GM19397 (cell line): ENCODE measurements around the gene RALGPS1.

Experiments used
- ATAC-seq: cut with Tn5 transposase; IDR thresholded peaks from one replicate; pipeline ENCODE4 v1.9.1; 2021; ENCODE audit warnings: mild to moderate bottlenecking, moderate library complexity; ENCODE audit not compliant: unreplicated experiment

Gene RALGPS1

GRCh38 chr9:127211983-127212382 lies 297.4 kb downstream of the RALGPS1 start:
- no peak for ATAC-seq

- ATAC-seq: no peak
These were observed 297.9 kb downstream of the RALGPS1 start for GRCh38 chr9:127212453-127212852.

DNA sequence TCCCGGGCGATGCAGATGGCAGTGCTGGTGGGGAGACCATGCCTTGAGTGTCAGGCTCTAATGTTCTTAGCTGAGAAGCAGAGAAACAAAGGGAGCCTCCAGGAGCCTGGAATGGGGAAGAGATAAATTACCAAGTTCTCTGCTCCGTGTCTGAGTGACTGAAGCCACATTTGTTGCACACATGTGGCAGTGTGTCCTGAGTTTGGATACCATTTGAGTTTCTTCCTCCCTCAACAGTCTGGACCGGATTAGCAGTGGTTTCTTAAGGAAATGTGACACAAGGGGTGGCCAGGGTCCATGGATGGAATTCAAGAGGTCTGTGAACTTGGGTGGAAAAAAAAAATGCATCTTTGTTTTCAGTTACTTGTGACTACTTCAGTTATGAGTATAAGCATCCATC lies 299.3 kb downstream of the RALGPS1 start:
- no peak for ATAC-seq

GRCh38 chr9:127214421-127215267 lies 300.1 kb downstream of the RALGPS1 start:
- no peak for ATAC-seq

- ATAC-seq: no peak
These were observed 301.0 kb downstream of the RALGPS1 start for GRCh38 chr9:127215268-127216209.

DNA sequence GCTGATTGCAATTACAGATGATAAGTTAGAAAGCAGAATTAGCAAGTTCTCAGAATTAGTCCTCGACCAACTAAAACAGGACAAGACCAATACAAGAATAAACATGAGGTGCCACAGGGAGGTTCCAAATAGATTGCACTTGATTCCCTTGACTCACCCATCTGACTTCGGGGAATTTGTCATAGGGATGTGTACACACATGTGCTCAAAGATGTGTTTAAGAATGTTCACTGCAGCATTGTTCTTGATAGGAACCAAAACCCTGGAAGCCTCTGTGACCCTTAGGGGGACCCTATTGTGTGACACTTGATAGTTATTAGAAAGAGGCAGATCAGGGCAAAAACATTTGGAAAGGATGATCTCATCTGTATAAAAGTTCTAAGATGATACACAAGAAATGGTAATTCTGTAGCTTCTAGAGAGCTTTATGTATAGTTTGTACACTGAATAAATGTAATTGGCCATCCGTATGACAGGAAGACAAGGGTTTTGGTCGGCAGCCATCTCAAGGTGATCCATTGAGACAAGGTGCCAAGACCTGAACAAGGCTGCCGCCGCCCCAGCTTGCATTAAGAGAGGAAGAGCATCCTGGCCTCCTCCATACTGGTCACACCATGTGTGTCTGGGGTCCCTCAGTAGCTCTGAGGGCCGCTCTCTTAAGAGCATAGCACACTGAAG lies 301.8 kb downstream of the RALGPS1 start:
- ATAC-seq: no peak

DNA sequence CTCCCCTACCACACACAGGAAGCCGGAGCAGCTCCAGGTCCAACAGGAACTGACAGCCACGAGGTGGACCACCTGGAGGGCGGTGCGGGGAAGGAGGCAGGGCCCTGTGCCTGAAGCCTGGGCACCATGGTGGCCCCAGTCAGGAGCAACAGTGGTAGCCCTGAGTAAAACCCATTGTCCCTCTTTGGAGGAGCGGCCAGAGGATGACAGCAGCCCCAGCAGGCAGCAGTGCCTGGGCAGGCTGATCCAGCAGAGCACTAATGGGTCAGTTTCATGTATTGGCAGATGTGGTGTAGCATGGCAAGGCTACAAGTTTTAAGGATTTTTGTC lies 302.3 kb downstream of the RALGPS1 start:
- ATAC-seq: no peak

GRCh38 chr9:127218818-127219217 lies 304.2 kb downstream of the RALGPS1 start:
- no peak for ATAC-seq

- no peak for ATAC-seq
These were observed 304.9 kb downstream of the RALGPS1 start for GRCh38 chr9:127219520-127219919.

DNA sequence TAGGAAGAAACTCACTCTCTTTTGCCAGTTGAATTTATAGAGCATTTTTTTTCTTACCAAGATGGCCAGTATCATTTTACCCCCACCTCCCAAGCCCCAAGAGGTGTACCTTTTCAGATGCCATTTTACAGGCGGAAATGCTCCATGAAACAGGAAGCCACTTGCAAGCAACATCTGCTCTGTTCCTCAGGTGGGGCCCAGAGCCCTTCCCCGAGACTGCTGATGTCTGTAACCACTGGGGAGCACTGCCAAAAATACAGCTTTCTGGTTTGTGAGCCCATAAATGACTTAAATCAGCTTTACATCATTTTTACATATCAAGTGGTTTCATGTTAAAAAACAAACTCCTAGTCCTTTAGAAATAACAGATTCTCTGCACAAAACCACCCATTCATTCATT lies 307.1 kb downstream of the RALGPS1 start:
- ATAC-seq: no peak

DNA sequence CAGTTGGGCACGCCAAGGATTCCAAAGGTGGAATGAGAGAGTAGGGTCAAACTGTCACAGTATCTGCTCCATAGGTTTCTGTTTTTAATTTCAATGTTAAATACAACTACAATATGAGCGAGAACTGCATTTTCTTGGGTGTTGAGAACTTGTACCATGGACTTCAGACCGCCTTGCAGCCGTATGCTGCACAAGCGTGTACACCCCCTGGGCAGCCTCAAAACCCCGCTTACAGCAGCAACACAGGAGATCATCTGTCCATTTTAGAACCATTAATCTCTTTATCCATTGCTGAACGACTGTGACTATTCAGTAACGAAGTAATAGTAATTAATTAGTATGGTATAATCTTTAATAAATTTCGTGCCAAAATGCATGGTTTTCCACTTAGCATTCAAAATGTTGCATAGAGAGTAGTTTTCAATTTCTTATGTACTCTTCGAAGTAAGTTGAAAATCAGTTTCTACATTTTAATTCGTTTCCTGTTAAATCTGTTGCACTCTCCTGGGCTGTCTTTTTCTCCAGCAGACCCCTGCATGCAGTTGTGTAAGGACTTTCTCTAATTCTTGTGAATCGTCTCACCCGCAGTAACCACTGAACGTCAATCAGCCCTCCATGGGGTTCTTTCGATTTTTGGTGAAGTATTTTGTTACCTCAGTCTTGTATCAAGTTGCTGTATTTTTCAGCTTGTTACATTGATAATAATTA lies 308.0 kb downstream of the RALGPS1 start:
- no peak for ATAC-seq

DNA sequence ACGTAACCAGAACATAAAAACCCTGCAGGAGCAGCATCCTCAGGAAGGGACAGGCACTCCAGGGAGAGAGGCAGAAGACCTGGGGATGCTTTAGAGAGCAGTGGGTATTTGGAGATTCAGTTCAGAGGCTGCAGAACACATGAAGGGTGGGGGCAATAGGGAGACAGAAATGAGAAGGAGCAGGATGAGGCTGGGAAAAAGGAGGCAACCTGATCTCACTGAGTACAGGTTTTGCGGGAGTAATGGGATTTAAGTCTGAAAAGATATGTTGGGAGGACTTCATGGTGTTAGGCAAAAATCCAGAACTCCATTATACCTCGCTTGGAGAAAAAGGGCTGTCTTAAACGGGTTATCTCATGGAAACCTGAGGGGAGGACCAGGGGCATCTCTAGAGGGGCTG lies 308.7 kb downstream of the RALGPS1 start:
- no peak for ATAC-seq

DNA sequence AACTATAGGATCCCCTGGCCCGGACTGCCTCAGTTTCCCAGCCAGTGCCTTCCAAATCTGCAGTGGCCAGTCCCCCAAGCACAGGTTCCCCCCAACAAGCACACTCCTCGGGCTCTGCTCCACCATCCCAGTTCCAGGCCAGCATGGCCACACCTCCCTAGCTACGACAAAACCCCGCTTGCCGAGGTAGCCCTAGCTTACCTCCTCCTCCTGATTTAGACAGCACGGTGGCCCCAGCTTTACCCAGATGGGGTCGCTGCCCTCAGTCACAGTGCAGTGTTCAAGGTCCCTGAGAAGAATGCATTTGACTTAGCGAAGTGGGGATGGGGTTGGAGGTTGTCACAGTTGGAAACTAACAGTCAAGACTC lies 309.2 kb downstream of the RALGPS1 start:
- no peak for ATAC-seq

GRCh38 chr9:127224178-127224882 lies 309.7 kb downstream of the RALGPS1 start:
- ATAC-seq: peak; percentile 42

DNA sequence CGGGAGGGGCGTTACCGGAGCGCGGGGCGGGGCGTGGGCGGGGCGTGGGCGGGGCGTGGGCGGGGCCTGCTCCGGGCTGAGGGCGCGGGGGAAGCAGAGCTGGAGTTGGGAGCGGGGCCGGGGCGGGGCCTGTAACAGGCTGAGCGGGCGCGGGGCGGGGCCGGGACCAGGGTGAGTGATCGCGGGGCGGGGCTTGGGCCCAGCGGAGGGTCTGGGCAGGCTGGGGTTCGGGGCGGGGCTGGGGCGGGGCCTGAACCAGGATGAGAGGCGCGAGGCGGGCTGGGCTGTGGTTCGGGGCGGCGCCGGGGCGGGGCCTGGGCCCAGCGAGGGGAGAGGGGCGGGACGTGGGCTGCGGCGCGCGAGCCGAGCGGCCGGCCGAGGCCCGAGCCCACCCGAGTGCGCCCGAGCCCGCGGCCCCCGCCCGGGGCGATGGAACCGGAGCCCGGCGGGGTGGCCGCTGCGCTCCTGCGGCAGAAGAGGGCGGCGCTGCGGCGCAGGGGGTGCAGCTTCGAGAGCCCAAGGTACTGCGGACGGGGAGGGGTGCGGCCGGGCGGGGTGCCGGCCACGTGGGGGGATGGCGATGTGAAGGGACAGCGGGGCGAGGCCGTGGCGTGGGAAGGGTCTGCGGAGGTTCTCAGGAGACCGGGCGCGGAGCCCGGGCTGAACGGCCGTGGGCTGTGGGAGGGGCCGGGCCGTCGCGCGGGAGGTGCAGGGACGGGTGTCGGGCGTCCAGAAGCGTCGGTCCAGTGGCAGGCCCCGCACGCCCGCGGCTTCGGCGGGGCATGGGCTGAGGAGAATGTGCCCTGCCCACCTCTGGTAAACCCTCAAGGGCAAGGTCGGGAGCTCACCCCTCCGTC lies 310.5 kb downstream of the RALGPS1 start:
- ATAC-seq: peak; percentile 55

DNA sequence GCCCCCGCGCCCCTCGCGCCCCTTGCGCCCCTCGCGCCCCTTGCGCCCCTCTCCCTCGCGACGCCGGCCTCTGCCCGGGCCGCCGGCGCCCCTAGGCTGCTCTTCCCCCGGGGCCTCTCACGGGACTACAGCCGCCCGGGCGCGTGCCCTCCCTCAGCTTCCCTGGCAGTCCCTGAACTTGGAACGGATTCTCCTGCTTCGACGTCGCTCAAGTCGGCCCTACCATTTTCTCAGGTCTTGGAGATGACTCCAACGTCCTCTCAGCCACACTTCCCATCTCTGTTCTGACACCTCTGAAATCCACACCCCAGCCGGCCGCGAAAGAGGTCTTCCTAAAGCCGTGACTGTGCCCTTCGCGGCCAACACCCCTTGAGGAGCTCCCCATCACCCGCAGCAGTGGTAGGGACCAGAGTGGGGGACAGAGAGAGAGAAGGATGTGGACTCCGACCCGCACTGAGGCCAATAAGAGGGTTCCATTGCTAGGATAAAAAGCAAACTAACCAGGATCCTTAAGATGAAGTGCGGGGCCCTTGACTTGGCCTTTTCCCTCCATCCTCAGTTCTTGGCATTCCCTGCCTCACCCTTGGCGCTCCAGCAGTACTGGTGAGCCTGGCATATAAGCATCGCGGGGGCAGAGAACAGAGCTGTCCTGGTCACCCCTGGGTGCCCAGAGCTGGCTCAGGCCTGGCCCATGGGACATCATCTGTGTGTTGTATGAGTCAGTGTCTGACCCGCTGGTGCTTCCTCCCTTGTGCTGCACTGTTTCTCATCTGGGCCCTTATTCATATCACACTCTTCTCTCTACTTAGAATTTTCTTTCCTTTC lies 311.4 kb downstream of the RALGPS1 start:
- no peak for ATAC-seq

DNA sequence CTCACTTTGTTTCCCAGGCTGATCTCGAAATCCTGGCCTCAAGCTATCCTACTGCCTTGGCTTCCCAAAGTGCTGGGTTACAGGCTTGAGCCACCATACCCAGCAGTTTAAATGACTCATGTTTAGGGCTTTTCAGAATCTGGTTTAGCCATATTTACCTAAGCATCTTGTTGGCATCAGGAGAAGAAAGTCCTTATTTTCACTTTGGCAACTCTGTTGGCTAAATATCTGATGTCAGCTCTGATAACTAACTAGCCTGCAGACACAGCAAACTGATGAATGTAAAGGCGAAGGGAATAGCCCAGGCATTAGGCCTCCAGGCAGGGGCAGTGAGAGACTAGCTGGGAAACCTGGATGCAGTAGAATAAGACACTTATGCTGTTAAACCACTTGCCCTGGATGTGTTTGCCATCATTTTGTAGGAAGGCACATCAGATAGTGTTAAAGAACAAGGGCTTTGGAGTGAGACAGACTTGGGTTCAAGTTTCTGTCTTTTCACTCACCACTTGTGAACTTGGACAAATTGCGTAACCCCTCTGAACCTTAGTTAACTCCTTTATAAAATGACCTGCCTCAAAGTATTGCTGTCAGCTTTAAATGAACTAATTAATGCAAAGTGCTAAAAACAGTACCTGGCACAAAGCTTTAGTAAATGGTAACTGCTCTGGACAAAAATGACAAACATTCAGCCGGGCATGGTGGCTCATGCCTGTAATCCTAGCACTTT lies 315.3 kb downstream of the RALGPS1 start:
- no peak for ATAC-seq

GRCh38 chr9:127231666-127232065 lies 317.1 kb downstream of the RALGPS1 start:
- ATAC-seq: no peak
